Activated CD4-positive, alpha-beta T cell treated with anti-CD3 and anti-CD28 coated beads for 48 hours (primary cell): ENCODE results near the gene GRAMD1C.

Experiments
- DNase-seq: peaks from one replicate; pipeline ENCODE4 v3.0.0-alpha.2; 2020

The GRAMD1C gene

DNA sequence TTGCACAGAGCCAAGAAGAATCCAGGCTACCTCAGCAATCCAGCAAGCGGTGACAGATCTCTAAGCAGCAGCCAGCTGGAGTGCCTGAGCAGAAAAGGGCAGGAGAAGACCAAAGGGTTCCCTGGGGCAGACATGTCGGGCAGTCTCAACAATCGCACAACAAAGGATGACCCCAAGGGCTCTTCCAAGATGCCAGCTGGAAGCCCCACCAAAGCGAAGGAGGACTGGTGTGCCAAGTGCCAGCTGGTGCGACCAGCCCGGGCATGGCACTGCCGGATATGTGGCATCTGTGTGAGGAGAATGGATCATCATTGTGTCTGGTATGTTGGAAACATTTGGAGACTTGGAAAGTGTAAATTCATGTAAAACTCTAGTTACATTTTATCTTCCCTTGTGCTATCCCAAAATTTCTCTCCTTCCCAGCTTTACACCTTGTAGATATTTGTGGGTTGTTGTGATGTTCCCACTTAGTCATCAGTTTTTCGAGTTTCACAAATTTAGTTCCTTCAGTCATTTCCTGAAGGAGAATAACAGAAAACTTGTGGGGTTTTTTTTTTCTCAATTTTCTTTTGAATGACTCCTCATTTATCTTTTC lies 115.6 kb downstream of the GRAMD1C start:
- no peak for DNase-seq

DNA sequence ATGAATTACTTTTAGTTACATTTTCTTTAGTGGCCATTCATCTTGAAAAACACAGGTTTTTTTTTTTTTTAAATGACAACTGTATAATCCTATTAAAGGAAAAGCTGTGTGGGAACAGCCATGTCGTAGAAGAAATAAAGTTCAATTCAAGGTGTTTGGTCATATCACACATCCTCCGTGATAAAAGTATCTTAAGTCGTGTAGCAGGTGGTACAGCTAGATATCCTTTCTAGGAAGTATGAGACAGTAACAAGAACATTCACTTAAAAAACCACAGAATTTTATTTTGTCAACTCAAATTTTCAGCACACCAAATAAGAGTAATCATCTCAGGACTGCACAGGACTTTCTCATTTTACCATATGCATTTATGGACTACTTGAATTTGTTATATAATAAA lies 125.3 kb downstream of the GRAMD1C start:
- DNase-seq = no peak

DNA sequence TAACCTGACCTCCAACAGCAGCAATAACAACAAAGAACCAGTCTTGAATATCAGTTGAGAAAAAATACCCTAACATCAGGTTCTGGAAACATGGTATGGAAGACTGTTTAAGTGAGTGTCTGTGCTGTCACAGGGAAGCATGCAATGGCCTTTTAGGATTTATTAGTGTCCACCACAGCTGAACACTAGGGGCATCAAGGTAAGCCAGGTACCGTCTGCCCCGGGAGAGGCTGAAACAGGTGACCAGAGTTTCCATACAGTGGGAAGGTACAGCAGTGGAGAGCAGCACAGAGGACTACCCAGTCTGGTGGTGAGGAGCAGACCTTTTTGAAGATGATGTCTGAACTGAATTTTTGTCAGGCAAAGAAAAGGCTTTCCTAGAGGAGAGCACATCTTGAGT lies 127.6 kb downstream of the GRAMD1C start:
- no peak for DNase-seq

- no peak for DNase-seq
Observed at GRCh38 chr3:113968986-113969385, 130.4 kb downstream of the GRAMD1C start.

DNA sequence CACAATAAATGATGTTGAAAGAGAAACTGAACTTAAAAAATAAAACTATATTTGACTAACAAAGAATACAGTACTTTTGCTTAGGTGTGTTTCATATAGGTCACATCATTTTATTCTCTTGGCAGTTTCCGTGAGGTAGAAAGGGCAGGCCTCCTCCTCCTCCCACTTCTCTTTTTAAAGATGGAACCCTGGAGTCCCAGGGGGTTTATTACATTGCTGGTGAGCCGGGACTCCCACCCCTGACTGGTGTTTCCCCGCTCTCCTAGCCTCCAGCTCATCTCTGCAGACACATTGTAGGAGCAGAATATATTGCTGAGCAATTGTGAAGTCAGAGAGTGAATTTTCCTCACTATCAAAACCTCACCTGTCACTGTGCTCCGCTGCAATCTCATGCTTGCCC lies 139.2 kb downstream of the GRAMD1C start:
- DNase-seq = no peak

DNA sequence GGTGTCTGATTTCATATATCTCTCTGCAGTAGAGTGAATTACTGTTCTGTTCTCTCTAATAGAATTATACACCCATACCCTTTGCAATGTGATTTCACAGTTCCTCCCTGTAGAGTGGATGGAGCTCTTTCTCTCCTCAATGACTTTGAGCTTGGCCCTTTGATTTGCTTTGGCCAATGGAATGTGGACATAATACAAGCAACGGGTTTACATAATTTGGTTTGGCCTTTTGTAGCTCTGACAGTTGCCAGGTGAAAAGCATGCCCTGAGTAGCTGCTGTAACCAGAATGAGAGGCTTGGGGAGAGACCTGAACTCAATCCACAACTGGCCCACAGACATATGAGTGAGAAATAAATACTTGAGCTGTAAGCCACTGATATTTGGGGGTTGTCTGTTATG lies 141.3 kb downstream of the GRAMD1C start:
- no peak for DNase-seq

DNA sequence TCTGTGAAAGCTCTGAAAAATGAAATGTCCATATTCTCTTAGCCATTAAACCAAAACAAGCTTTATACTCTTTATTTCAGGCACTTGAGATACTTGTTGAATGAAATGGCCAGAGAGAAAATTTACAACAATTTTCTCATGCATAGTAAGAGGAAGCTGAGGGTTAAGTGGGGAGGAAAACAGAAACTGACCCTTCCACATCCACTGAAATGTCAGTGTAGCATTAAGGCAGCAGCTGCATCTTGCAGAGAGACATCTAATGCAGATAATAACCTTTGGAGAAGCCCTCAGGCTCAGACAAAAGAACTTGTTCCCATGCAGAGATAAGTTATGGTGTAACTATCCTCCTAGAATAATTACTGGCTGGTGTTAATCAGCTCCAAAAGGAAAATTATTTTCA lies 143.2 kb downstream of the GRAMD1C start:
- DNase-seq = no peak

GRCh38 chr3:113983544-113983943 lies 145.0 kb downstream of the GRAMD1C start:
- DNase-seq = no peak

DNA sequence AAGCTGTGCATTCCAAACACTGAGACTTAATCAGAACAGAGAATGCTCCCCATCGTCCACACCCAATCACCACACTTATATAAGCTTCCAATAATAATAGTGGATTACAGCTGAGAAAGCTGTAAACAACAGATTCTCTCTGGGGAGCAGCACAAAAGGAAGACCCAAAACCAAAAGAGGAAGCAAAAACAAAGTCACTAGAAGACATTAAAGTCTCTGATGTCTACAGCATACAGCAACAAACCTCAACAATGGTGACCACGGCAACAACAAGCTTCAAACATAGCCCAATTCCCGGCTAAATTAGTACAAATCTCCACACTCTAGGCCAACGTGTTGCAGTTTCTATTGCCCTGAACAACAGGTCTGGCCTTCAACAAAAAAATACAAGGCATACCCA lies 147.0 kb downstream of the GRAMD1C start:
- no peak for DNase-seq
